ENCODE measurements around the gene CYLD. TPM values are rescaled to one million over a fixed set of nuclear protein-coding genes. Genes with fewer than 3 reads are reported as not detected.

The CYLD gene
- polyA plus RNA-seq, 1 experiment = 12.3 TPM

DNA sequence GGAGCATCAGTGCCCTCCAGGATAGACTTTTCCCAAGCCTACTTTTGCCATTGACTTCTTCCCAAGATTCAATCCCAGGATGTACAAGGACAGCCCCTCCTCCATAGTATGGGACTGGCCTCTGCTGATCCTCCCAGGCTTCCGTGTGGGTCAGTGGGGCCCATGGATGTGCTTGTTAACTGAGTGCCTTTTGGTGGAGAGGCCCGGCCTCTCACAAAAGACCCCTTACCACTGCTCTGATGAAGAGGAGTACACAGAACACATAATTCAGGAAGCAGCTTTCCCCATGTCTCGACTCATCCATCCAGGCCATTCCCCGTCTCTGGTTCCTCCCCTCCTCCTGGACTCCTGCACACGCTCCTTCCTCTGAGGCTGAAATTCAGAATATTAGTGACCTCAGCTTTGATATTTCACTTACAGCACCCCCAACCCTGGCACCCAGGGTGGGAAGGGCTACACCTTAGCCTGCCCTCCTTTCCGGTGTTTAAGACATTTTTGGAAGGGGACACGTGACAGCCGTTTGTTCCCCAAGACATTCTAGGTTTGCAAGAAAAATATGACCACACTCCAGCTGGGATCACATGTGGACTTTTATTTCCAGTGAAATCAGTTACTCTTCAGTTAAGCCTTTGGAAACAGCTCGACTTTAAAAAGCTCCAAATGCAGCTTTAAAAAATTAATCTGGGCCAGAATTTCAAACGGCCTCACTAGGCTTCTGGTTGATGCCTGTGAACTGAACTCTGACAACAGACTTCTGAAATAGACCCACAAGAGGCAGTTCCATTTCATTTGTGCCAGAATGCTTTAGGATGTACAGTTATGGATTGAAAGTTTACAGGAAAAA lies 9.7 kb upstream of the CYLD start:
- POLR2A ChIA-PET = interaction anchor here (0.6 kb wide), 1 partner anchor 1870 kb away, joined by 3 read pairs; no protein-coding TSS in a partner anchor
- TF ChIP-seq, protein P1, sequence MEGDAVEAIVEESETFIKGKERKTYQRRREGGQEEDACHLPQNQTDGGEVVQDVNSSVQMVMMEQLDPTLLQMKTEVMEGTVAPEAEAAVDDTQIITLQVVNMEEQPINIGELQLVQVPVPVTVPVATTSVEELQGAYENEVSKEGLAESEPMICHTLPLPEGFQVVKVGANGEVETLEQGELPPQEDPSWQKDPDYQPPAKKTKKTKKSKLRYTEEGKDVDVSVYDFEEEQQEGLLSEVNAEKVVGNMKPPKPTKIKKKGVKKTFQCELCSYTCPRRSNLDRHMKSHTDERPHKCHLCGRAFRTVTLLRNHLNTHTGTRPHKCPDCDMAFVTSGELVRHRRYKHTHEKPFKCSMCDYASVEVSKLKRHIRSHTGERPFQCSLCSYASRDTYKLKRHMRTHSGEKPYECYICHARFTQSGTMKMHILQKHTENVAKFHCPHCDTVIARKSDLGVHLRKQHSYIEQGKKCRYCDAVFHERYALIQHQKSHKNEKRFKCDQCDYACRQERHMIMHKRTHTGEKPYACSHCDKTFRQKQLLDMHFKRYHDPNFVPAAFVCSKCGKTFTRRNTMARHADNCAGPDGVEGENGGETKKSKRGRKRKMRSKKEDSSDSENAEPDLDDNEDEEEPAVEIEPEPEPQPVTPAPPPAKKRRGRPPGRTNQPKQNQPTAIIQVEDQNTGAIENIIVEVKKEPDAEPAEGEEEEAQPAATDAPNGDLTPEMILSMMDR (IDR thresholded peaks at IDR 0.05; ENCODE audit: insufficient read depth, low read depth, low read length) = no peak
- no peaks in the 10 kb centered on the region for H3K36me3 ChIP-seq (ENCODE audit: control insufficient read depth, insufficient read depth, low read length)
- H3K4me3 ChIP-seq (ENCODE audit: low read depth, low read length) = no peak overlapping the region
- no peak for DNase-seq (ENCODE audit: low read depth)
- CTCF ChIA-PET = interaction anchor here (1.1 kb wide), 1 partner anchor 12 kb away, joined by 4 read pairs; no protein-coding TSS in a partner anchor
- no peaks in the 10 kb centered on the region; the same call in none of the 2 replicates for H3K27me3 ChIP-seq (ENCODE audit: control insufficient read depth, insufficient read depth, low read length)

DNA sequence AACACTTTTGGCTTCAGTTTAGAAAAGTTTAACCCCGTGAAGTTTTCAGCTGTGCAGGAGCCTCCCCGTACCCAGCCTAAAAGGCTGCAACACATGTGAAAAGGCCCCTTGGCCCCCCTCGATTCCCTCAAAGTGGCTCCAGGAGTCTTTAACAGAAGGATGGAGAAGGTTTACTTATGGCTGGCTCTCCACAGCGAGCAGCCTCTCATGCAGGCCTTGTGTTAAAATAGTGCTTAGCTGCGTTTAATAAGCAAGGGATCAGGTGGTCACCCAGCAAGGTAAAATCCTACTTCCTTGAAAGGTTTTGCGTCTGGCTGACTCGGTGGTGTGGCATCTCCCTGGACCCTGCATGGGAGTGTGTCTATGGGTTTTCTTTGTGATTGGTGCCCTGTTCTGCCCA lies 8.4 kb upstream of the CYLD start:
- DNase-seq (ENCODE audit: low read depth) = no peak
- ChIA-PET CTCF (no interaction called here), POLR2A (no interaction called here)
- no peaks in the 10 kb centered on the region; the same call in none of the 2 replicates for H3K27me3 ChIP-seq (ENCODE audit: control insufficient read depth, insufficient read depth, low read length)
- no peak overlapping the region for H3K4me3 ChIP-seq (ENCODE audit: low read depth, low read length)
- TF ChIP-seq, protein P1 (IDR thresholded peaks at IDR 0.05; ENCODE audit: insufficient read depth, low read depth, low read length) = no peak
- H3K36me3 ChIP-seq (ENCODE audit: control insufficient read depth, insufficient read depth, low read length) = no peaks in the 10 kb centered on the region

DNA sequence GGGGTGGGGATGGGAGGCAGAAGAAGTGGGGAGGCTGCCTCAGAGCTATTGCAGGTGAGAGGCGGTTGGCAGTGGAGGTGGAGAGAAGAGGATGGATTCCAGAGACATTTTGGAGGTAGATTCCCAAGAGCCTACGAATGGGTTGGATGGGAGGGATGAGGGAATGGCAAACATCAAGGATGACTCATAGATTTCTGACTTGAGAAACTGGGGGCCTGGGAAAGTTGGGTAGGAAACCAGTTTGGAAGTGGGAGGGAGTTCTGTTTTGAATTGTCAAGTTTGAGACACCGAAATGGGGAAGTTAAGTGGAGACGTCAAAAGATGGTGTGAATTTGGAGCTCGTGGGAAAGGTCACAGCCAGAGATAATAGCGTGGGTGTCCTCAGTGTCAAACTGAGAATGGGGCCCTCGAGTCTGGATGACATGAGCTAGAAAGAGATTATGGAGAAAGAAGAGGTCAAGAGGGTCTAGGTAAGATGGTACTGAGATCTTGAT lies 6.2 kb upstream of the CYLD start:
- TF ChIP-seq, protein P1 (IDR thresholded peaks at IDR 0.05; ENCODE audit: insufficient read depth, low read depth, low read length) = no peak
- DNase-seq (ENCODE audit: low read depth) = no peak
- no peak overlapping the region for H3K4me3 ChIP-seq (ENCODE audit: low read depth, low read length)
- ChIA-PET POLR2A (no interaction called here), CTCF (interaction anchor here (1.2 kb wide), 1 partner anchor 71 kb away, joined by 3 read pairs; no protein-coding TSS in a partner anchor)
- no peaks in the 10 kb centered on the region for H3K36me3 ChIP-seq (ENCODE audit: control insufficient read depth, insufficient read depth, low read length)
- H3K27me3 ChIP-seq (ENCODE audit: control insufficient read depth, insufficient read depth, low read length) = no peaks in the 10 kb centered on the region; the same call in 1 of the 2 replicates

DNA sequence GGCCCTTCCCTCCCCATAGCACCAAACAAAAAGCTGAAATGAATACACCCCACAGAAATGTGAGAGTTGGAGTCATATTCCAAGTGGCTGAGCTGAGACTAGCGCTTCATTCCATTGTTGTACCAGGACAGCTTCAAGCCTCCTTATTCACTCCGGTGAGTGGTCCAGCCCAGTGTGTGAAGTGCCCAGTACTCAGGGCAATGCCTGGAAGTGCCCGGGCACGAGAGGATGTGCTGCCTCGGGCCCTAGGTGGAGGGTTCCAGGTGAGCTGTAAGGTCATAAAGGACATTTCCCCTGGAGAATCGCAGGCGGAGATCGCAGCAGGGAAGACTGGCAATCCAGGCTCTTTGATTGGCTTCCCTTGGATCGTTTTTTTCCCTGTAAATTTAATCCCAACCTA lies 5.4 kb upstream of the CYLD start:
- TF ChIP-seq, protein P1 (IDR thresholded peaks at IDR 0.05; ENCODE audit: insufficient read depth, low read depth, low read length) = no peak
- no peak for DNase-seq (ENCODE audit: low read depth)
- CTCF ChIA-PET = interaction anchor here (0.6 to 1.2 kb wide), 2 partner anchors 70 to 146 kb away, joined by 3 to 6 read pairs; no protein-coding TSS in a partner anchor
- Histone ChIP-seq H3K4me3 (ENCODE audit: low read depth, low read length) (no peak overlapping the region), H3K36me3 (ENCODE audit: control insufficient read depth, insufficient read depth, low read length) (no peaks in the 10 kb centered on the region), H3K27me3 (ENCODE audit: control insufficient read depth, insufficient read depth, low read length) (no peaks in the 10 kb centered on the region; the same call in 1 of the 2 replicates)
- POLR2A ChIA-PET = no interaction called here

DNA sequence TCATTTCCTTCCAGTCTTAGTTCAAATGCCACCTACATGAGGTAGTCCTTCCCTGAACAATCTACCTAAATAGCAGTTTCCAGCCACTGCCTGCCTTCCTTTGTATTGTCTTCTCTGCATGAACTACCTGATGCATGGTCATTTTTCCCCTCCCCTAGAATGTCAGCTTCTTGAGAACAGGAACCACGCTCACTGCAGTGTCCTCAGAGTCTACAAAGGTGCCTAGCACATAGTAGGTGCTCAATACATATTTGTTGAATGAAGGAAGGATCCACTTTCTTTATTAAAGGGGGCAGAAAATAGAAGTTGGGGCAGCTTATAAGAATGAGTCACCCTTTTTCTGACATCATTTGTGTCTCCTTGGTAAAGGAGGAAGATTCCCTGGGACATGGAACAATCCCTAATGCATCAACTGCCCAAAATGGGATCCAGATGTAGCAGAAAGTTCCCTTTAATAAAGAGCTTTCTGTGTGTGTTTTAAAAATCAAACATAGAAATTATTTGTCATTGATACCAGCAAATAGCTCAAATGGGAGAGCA lies 4.4 kb upstream of the CYLD start:
- no peaks in the 10 kb centered on the region for H3K36me3 ChIP-seq (ENCODE audit: control insufficient read depth, insufficient read depth, low read length)
- DNase-seq (ENCODE audit: low read depth) = no peak
- TF ChIP-seq, protein P1 (IDR thresholded peaks at IDR 0.05; ENCODE audit: insufficient read depth, low read depth, low read length) = no peak
- ChIA-PET POLR2A (no interaction called here), CTCF (interaction anchor here (1.6 kb wide), 1 partner anchor 72 kb away, joined by 3 read pairs; no protein-coding TSS in a partner anchor)
- H3K4me3 ChIP-seq (ENCODE audit: low read depth, low read length) = no peak overlapping the region
- no peaks in the 10 kb centered on the region; the same call in 1 of the 2 replicates for H3K27me3 ChIP-seq (ENCODE audit: control insufficient read depth, insufficient read depth, low read length)
